ENCODE measurements around the gene RNF183.
"Not testable (repeated sequence)": the region's sequence is repeated elsewhere in the genome, so short reads cannot be mapped to it uniquely, and the experiment has no call there.

Gene RNF183

GRCh38 chr9:113249661-113250060 lies 53.5 kb downstream of the RNF183 start:
- not testable (repeated sequence) for H2BK15ac ChIP-seq (ENCODE audit: low read length); H3K36me3 ChIP-seq (replicated peaks in 1 of 2; ENCODE audit: control insufficient read depth in 2 of 2, insufficient read depth in 2 of 2, low read length in 2 of 2); H3K4ac ChIP-seq (ENCODE audit: low read length); H2AK5ac ChIP-seq (ENCODE audit: low read depth, low read length); DNase-seq (ENCODE audit: low spot score); H2BK120ac ChIP-seq (ENCODE audit: low read depth, low read length); H3K4me1 ChIP-seq (ENCODE audit: control insufficient read depth in 2 of 2, insufficient read depth in 1 of 2, low read depth in 1 of 2, low read length in 2 of 2); H2BK5ac ChIP-seq (ENCODE audit: low read length); H3K4me3 ChIP-seq (ENCODE audit: low read length in 2 of 2); H2BK12ac ChIP-seq (ENCODE audit: low read length); H4K8ac ChIP-seq (ENCODE audit: low read depth, low read length); H3K27me3 ChIP-seq (ENCODE audit: control insufficient read depth in 3 of 3, insufficient read depth in 3 of 3, low read depth in 1 of 3, low read length in 3 of 3); H4K91ac ChIP-seq (ENCODE audit: low read depth, low read length, poor library complexity); H3K18ac ChIP-seq (ENCODE audit: low read length); H3K9me3 ChIP-seq (replicated peaks in 1 of 2; ENCODE audit: control insufficient read depth in 2 of 2, insufficient read depth in 1 of 2, low read depth in 1 of 2, low read length in 2 of 2); H3K9ac ChIP-seq (ENCODE audit: low read depth, low read length, poor library complexity); H3K4me2 ChIP-seq (ENCODE audit: insufficient read depth, low read length, poor library complexity, severe bottlenecking); H3K23ac ChIP-seq (ENCODE audit: low read depth, low read length, poor library complexity); H3K14ac ChIP-seq (ENCODE audit: low read length); H2AFZ ChIP-seq (ENCODE audit: low read length); H3K27ac ChIP-seq (replicated peaks; ENCODE audit: low read length); H3K79me1 ChIP-seq (ENCODE audit: low read depth, low read length)
- WGBS, 2 donors (ENCODE audit: extremely low coverage in 2 of 2, insufficient read length in 2 of 2, insufficient replicate concordance in 1 of 2) = no CpG with 5 or more reads among the region's 2 CpGs

- Histone ChIP-seq H3K27me3 (ENCODE audit: control insufficient read depth in 3 of 3, insufficient read depth in 3 of 3, low read depth in 1 of 3, low read length in 3 of 3) (no peaks in the 10 kb centered on the region), H3K4ac (ENCODE audit: low read length) (no peak overlapping the region), H2BK120ac (ENCODE audit: low read depth, low read length) (no peak overlapping the region), H3K79me1 (ENCODE audit: low read depth, low read length) (no peaks in the 10 kb centered on the region), H2AFZ (ENCODE audit: low read length) (no peak overlapping the region), H3K18ac (ENCODE audit: low read length) (no peak overlapping the region), H3K4me2 (ENCODE audit: insufficient read depth, low read length, poor library complexity, severe bottlenecking) (no peak overlapping the region), H3K14ac (ENCODE audit: low read length) (no peak overlapping the region), H2BK15ac (ENCODE audit: low read length) (no peak overlapping the region), H4K91ac (ENCODE audit: low read depth, low read length, poor library complexity) (no peak overlapping the region), H3K4me1 (ENCODE audit: control insufficient read depth in 2 of 2, insufficient read depth in 1 of 2, low read depth in 1 of 2, low read length in 2 of 2) (no peaks in the 10 kb centered on the region), H2AK5ac (ENCODE audit: low read depth, low read length) (no peak overlapping the region), H3K9me3 (replicated peaks in 1 of 2; ENCODE audit: control insufficient read depth in 2 of 2, insufficient read depth in 1 of 2, low read depth in 1 of 2, low read length in 2 of 2) (peaks cover 2% of the 10 kb centered on the region in 2 donors), H2BK5ac (ENCODE audit: low read length) (no peak overlapping the region), H3K9ac (ENCODE audit: low read depth, low read length, poor library complexity) (no peak overlapping the region), H3K4me3 (ENCODE audit: low read length in 2 of 2) (no peak overlapping the region), H3K27ac (replicated peaks; ENCODE audit: low read length) (no peak overlapping the region), H2BK12ac (ENCODE audit: low read length) (no peak overlapping the region), H4K8ac (ENCODE audit: low read depth, low read length) (no peak overlapping the region), H3K23ac (ENCODE audit: low read depth, low read length, poor library complexity) (no peak overlapping the region), H3K36me3 (replicated peaks in 1 of 2; ENCODE audit: control insufficient read depth in 2 of 2, insufficient read depth in 2 of 2, low read length in 2 of 2) (no peaks in the 10 kb centered on the region)
- DNase-seq (ENCODE audit: low spot score) = no peak
These were observed 55.5 kb downstream of the RNF183 start for GRCh38 chr9:113247640-113248039.
